Amniotic stem cell (primary cell): ENCODE data around the gene LPAR5.
"Not testable (repeated sequence)": the region's sequence is repeated elsewhere in the genome, so short reads cannot be mapped to it uniquely, and the experiment has no call there.

ENCODE experiments used
- DNase-seq: peaks from one replicate; lab custom pipeline; 2025; lab: John Stamatoyannopoulos, UW

Gene LPAR5

DNA sequence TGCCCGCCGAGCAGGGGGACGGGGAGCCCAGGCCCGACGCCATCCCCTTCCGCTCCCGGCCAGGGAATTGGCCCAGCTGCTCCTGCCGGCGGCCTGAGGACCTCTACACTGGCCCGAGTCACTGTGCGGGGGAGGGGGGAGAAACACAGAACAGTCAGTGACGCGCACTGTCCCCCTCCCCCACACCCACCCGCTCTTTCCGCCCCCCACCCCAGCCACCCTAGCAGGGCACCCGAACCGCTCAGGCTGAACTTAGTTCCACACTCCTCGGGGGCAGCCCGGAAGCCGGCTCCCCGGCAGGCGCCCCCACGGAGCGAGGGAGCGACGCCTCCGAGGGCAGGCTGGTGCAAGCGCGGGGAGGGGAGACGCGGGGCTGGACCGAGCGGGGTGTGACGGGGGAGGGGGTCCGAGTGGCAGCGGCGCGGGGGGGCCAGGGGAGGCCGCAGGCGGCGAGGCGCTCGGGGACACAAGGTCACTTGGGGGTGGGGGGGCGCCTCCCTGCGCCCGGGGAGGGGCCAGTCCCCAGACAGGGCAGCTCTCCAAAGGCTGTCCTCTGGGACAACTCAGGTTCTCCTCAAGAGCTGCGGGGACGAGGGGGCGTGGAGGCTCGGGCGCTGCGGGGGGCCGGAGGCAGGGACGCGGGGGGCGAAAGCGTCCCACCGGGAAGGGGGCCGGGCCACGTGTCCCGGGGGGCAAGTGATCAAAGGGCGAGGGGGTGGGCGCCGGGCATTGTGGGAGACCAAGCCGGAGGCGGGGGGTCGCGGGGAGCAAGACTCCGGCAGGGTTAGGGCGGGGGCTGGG, 29.2 kb downstream of the LPAR5 start:
- no peak for DNase-seq

DNA sequence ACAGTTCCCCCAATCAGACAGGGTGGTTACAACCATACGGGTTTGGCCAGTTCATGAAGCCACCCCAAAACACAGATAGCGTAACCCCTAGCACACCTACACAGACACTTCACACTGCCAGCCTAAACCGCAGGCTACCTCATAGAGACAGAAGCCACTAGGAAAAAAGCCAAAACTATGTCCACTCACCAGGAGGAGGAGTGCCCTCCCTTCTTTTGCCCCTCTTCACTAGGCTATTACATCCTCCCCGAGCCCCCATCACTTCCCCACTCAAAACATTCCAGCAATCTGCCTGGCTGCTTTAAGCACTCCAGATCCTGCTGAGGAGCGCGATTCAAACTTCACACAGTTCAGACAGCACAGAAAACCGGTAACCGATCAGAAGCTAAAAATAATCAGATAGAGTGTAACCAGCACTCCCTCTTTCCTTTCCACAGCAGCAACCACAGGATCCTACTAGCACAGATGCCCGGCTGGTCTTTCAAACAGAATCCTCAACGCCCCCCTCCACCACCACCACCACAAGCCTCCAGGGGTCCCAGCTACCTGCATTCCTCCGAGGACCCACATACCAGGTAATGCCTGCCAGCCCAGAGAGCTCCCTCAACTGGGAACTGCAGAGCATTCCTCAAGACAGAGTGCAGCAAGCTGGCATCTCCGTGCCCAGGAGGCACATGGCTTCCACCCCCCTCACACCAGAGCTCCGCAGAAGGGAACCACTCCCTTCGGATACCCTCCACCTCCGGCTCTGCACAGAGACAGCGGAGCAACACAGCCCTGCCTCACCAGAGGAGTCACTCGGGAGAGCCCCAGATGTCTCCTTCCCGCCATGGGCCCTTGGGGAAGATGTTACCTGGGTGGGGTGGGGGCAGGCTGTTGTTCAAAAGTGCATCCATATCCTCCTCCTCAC, 30.1 kb downstream of the LPAR5 start:
- no peak for DNase-seq

DNA sequence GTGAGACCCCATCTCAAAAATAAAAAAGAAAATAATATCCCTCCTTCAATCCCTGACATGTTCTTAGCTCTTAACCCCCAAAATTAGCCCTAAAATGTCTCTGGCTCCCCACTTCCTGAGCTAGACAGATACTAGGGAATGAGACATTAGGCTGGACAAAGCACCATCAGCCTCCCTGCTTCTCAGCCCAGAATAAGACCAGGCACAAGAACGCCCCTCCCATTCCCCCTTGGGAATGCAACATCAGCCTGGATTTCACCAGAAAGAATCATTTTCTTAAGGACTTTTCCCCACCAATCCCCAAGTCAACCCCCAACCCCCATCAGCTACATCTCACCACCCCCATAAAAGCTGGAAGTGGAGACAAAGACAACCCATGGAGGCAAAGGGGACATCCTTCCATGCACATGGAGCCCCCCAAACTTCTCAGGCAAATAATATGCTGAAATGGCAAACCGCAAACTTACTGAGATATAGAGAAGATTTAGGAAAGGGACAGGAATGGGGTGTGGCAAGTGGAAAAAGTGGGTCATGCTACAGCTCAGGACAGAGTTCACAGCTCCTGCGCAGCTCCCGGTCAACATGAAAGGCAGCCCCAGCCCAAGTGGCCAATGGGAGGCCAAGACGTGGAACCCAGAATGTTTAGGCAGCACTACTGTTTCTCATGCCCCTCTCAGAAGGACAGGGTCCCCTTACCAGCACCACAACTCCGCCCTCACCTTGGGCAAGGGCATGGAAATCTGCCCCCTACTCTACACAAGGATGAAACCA, 31.3 kb downstream of the LPAR5 start:
- no peak for DNase-seq

DNA sequence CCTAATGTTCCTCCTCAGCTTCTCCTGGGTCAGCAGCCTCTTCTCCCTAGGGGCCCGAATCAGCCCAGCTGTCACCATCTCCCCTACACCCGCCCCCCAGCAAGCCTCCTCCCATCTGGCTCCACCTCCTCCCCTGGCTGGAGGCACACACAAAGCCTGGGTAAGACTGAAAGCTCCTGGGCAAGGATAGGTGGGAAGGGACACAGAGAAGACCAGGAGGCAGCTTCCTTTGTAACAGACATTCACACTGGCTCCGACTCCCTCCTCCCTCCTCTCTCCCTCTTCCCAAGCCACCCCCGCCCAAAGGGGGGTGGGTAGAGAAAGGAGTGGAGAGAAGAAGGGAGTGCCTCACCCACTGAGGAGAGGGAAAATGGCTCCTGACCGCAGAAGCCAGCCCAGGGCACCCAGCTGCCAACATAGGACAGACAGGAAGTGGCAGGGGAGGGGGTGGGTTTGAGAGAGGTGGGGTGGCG, 32.6 kb downstream of the LPAR5 start:
- DNase-seq, result no peak

- no peak for DNase-seq
Measured at GRCh38 chr12:6602526-6602925, 33.2 kb downstream of the LPAR5 start.

- DNase-seq, result not testable (repeated sequence)
Measured at GRCh38 chr12:6595673-6596072, 40.1 kb downstream of the LPAR5 start.

DNA sequence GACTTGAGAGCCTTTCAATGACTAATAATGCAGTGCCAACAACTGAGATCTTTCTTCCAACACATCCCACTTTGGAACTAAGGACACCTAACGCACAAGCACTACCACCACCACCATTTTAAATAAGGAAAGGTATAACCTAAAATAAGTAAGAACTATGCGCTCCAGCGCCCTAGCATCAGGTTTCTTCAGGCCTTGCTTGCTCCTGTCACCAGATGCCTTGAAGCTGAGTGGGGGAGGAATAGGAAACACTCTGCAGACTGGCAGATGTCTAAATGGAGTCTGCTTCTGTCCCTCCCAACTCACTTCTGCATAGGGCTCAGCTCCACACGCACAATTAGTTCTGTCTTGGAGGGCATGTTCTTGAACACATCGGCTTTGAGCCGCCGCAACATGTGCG, 43.7 kb downstream of the LPAR5 start:
- no peak for DNase-seq

DNA sequence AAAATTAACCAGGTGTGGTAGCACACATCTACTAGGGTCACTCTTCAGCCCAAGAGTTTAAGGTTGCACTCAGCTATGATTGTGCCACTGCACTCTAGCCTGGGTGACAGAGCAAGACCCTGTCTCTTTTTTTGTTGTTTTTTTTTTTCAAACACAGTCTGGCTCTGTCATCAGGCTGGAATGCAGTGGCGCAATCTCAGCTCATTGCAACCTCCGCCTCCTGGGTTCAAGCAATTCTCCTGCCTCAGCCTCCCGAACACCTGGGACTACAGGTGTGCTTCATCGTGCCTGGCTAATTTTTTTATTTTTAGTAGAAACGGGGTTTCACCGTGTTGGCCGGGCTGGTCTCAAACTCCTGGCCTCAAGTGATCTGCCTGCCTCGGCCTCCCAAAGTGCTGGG, 49.2 kb downstream of the LPAR5 start:
- not testable (repeated sequence) for DNase-seq

DNA sequence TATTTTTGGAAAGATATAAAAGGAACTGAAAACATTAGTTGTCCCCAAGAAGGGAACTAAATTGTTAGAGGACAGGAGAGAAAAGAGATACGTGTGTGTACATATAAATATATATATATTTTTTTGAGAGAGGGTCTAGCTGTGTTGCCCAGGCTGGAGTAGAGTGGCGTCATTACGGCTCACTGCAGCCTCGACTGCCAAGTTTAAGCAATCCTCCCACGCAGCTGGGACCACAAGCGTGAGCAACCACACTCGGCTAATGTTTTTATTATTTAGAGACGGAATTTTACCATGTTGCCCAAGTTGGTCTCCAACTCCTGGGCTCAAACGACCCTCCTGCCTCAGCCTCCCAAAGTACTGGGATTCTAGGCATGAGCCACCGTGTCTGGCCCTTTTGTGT, 51.5 kb downstream of the LPAR5 start:
- no peak for DNase-seq

- no peak for DNase-seq
Measured at GRCh38 chr12:6582959-6583358, 52.8 kb downstream of the LPAR5 start.

- no peak for DNase-seq
Measured at GRCh38 chr12:6582196-6582595, 53.6 kb downstream of the LPAR5 start.

- no peak for DNase-seq
Measured at GRCh38 chr12:6575648-6576047, 60.1 kb downstream of the LPAR5 start.

DNA sequence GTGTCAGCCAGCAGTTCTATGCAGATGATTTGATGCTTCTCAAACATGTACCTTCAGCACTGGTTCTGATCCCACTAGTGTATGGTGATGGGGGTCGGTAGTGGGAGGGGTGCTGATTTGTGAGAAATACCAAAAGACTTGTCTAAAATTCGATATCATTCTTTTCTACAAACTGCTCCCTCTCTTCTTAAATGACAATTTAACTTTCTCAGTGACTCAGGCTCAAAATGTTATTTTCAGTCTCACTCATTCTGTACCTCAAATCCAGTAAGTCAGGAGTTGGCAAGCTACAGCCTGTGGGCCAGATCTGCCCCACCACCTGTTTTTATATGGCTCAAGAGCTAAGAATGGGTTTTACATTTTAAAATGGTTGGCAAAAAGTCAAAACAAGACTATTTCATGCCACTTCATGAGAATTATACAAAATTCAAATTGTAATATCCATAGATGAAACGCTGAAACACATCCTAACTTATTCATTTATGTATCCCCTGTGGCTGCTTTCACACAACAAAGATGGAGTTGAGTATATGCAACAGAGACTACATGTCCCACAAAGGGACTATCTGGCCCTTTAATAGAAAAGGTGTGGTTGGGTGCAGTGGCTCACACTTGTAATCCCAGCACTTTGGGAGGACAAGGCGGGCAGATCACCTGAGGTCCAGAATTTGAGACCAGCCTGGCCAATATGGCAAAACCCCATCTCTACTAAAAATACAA, 61.0 kb downstream of the LPAR5 start:
- DNase-seq, result no peak

DNA sequence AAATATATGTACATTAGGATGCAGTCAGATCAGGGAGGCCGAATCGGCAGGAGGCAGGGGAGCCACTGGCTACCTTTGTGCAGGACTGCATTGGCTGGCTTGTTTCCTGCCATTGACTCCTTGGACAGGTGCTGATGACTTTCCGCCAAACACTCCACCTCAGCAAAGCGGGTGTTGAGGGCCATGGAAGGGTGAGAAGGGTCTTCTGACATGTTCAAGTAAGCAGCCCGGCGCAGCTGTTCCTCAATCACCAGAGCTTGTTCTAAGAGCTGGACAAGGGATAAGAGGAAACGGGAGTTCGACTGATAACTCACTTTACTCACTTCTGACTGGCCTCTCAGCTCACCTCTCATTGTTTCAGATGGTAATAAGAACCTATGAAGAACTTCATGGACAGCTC, 62.8 kb downstream of the LPAR5 start:
- no peak for DNase-seq

DNA sequence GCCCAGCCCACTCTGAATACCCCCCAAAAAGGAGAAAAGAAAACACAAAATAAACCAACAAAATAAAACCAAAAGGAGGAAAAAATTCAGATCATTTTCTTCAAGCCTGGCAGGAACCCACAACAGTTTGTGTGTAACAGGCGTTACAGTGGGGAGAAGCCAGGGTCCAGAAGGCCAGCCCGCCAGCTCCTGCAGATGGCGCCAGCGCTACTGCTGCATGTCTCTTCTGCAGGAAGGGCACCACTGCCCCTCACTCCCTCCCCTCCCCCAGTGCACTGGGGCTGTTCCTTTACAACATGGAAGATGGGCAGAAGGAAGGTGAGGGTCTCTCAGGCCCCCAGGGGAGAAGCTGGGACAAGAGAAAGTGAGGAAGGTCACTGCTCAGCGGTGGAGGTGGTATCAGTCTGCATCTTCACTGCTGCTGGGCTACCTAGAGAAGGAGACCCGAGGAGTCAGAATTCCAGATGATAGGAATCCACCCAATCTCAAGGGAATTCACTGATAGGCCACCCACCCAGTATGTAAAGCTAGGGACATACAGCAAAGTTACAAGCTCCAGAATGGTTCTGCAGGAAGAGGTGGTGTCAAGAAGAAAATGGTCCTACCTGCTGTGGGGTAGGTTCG, 65.4 kb downstream of the LPAR5 start:
- no peak for DNase-seq

DNA sequence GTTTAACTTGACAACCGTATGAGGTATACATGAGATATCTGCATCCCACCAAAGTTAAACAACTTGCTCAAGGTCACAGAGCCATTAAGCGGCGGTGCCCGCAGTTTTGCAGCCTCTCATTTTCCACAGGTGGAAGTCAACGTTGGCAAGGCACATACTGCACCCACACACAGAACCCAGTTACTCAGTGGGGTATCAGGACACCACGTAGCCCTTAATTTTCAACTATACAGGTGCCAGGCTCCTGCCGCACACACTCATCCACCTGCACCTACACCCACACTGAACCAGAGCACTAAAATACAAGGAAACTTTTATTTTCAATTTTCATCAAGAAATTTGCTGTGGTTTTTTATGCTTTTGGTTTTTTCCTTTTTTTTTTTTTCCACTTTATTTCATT, 66.0 kb downstream of the LPAR5 start:
- no peak for DNase-seq

GRCh38 chr12:6569312-6569711, 66.4 kb downstream of the LPAR5 start:
- no peak for DNase-seq
